Measurements from ENCODE around the gene FDXACB1. TPM values are rescaled to one million over a fixed set of nuclear protein-coding genes. Genes with fewer than 3 reads are reported as not detected.

FDXACB1 gene
- total RNA-seq, 1 experiment from 2014 or later: 2.8 TPM

- TF ChIP-seq CTCF (conservative IDR thresholded peaks at IDR 0.05): no peak
- Histone ChIP-seq H3K79me1 (ENCODE audit: insufficient read depth, low read depth, low read length, poor library complexity, severe bottlenecking) (no peaks in the 10 kb centered on the region), H3K56ac (ENCODE audit: insufficient read length, low read depth, low read length) (no peak overlapping the region), H4K5ac (ENCODE audit: insufficient read length, low read depth, low read length) (no peak overlapping the region), H2BK15ac (ENCODE audit: low read depth, low read length) (no peak overlapping the region), H3K9ac (ENCODE audit: extremely low read depth, insufficient read length, low read length) (no peak overlapping the region), H3K18ac (ENCODE audit: insufficient read length, low read depth, low read length) (no peak overlapping the region), H3T11ph (ENCODE audit: low read length) (no peak overlapping the region), H2BK120ac (ENCODE audit: low read depth, low read length, poor library complexity, severe bottlenecking) (no peak overlapping the region), H4K20me1 (ENCODE audit: control insufficient read depth, insufficient read depth, insufficient read length) (no peaks in the 10 kb centered on the region), H2AK5ac (ENCODE audit: insufficient read length, low read length) (no peak overlapping the region), H3K4me2 (ENCODE audit: insufficient read depth, insufficient read length, low read length) (no peak overlapping the region), H3K23ac (ENCODE audit: insufficient read length, low read depth, low read length) (no peak overlapping the region), H3K4me1 (ENCODE audit: insufficient read depth, low read length) (0 out of 2 replicates have a peak, but pooled peaks cover 2% of the 10 kb centered on the region), H3K27ac (ENCODE audit: insufficient read length, low read depth, low read length) (no peak overlapping the region), H3K27me3 (ENCODE audit: insufficient read depth, low read length) (no peaks in the 10 kb centered on the region), H3K23me2 (ENCODE audit: insufficient read length, low read depth, low read length, poor library complexity, severe bottlenecking) (no peaks in the 10 kb centered on the region), H2AFZ (ENCODE audit: low read length) (no peak overlapping the region), H3K79me2 (ENCODE audit: insufficient read depth, low read length) (no peaks in the 10 kb centered on the region), H3K4ac (ENCODE audit: low read depth, low read length) (no peak overlapping the region), H2BK12ac (ENCODE audit: insufficient read length, low read depth, low read length) (no peak overlapping the region), H3K9me3 (ENCODE audit: control insufficient read depth, low read depth, low read length) (no peaks in the 10 kb centered on the region), H2BK20ac (ENCODE audit: low read depth, low read length, poor library complexity, severe bottlenecking) (no peak overlapping the region), H4K8ac (replicated peaks; ENCODE audit: insufficient read length, low read depth, low read length) (no peak overlapping the region), H3K14ac (ENCODE audit: insufficient read depth, low read length) (no peak overlapping the region), H4K91ac (ENCODE audit: insufficient read length, low read depth, low read length) (no peak overlapping the region), H2BK5ac (ENCODE audit: insufficient read length, low read length) (no peak overlapping the region)
- no peak overlapping the region for H3K4me3 Mint-ChIP-seq
- WGBS (ENCODE audit: extremely low coverage, insufficient read length, low lambda C conversion rate): no CpG with 5 or more reads among the region's 5 CpGs
- H3K27me3 Mint-ChIP-seq (ENCODE audit: low read depth): no peaks in the 10 kb centered on the region
- no peaks in the 10 kb centered on the region; a peak in 1 of 7 replicates for H3K36me3 Mint-ChIP-seq (ENCODE audit: insufficient read depth in 1 of 3, low read depth in 3 of 3)
- no peak for DNase-seq
- 0 out of 5 replicates have a peak, but pooled peaks cover 0 to 2% of the 10 kb centered on the region in 2 experiments for H3K9me3 Mint-ChIP-seq
- H3K27ac Mint-ChIP-seq: no peak overlapping the region
- H3K4me1 Mint-ChIP-seq: peaks cover 16 to 30% of the 10 kb centered on the region in 2 experiments
These were observed 29.8 kb upstream of the FDXACB1 start for GRCh38 chr11:111908639-111909305.
